ENCODE results near the gene PPP1R17. TPM values are rescaled to one million over a fixed set of nuclear protein-coding genes. Genes with fewer than 3 reads are reported as not detected.

The PPP1R17 gene
- total and polyA plus RNA-seq, 4 donors, result not detected

- Histone ChIP-seq H3K9ac (ENCODE audit: low read depth in 1 of 2, low read length in 2 of 2) (no peak overlapping the region), H3K27me3 (ENCODE audit: control insufficient read depth in 4 of 4, insufficient read depth in 4 of 4, low read length in 3 of 4) (peaks cover 0 to 4% (median 0%) of the 10 kb centered on the region in 4 donors), H3K9me3 (ENCODE audit: control insufficient read depth in 4 of 4, low read length in 3 of 4) (no peaks in the 10 kb centered on the region), H3K4me1 (ENCODE audit: control insufficient read depth in 4 of 4, insufficient read depth in 4 of 4, low read length in 3 of 4) (no peaks in the 10 kb centered on the region), H3K4me3 (ENCODE audit: low read depth in 1 of 3, low read length in 3 of 3) (no peak overlapping the region), H3K27ac (ENCODE audit: low read depth in 1 of 2, low read length in 2 of 2) (no peak overlapping the region), H3K36me3 (ENCODE audit: control insufficient read depth in 4 of 4, insufficient read depth in 3 of 4, low read depth in 1 of 4, low read length in 3 of 4) (no peaks in the 10 kb centered on the region)
- TF ChIP-seq NR2F2 (IDR thresholded peaks at IDR 0.05) (no peak), HNF4G (IDR thresholded peaks at IDR 0.05) (no peak), JUND (IDR thresholded peaks at IDR 0.05) (no peak), ZBTB33 (IDR thresholded peaks at IDR 0.05) (no peak), YY1 (IDR thresholded peaks at IDR 0.05) (no peak), EGR1 (IDR thresholded peaks at IDR 0.05; ENCODE audit: low read depth in 2 of 2) (no peak), SP1 (IDR thresholded peaks at IDR 0.05) (no peak), GABPA (IDR thresholded peaks at IDR 0.05 in 1 of 2, conservative IDR thresholded peaks at IDR 0.05 in 1 of 2) (no peak), TAF1 (conservative IDR thresholded peaks at IDR 0.05) (no peak), RAD21 (IDR thresholded peaks at IDR 0.05) (no peak), FOXA2 (IDR thresholded peaks at IDR 0.05) (no peak), FOXA1 (IDR thresholded peaks at IDR 0.05) (no peak), RXRA (IDR thresholded peaks at IDR 0.05) (no peak), HNF4A (conservative IDR thresholded peaks at IDR 0.05) (no peak)
- TF ChIP-seq, protein P1, sequence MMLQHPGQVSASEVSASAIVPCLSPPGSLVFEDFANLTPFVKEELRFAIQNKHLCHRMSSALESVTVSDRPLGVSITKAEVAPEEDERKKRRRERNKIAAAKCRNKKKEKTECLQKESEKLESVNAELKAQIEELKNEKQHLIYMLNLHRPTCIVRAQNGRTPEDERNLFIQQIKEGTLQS (IDR thresholded peaks at IDR 0.05), result no peak
- TF ChIP-seq, protein P2, sequence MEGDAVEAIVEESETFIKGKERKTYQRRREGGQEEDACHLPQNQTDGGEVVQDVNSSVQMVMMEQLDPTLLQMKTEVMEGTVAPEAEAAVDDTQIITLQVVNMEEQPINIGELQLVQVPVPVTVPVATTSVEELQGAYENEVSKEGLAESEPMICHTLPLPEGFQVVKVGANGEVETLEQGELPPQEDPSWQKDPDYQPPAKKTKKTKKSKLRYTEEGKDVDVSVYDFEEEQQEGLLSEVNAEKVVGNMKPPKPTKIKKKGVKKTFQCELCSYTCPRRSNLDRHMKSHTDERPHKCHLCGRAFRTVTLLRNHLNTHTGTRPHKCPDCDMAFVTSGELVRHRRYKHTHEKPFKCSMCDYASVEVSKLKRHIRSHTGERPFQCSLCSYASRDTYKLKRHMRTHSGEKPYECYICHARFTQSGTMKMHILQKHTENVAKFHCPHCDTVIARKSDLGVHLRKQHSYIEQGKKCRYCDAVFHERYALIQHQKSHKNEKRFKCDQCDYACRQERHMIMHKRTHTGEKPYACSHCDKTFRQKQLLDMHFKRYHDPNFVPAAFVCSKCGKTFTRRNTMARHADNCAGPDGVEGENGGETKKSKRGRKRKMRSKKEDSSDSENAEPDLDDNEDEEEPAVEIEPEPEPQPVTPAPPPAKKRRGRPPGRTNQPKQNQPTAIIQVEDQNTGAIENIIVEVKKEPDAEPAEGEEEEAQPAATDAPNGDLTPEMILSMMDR (IDR thresholded peaks at IDR 0.05; ENCODE audit: low read depth, low read length, missing input control), result no peak
- TF ChIP-seq, protein P3, sequence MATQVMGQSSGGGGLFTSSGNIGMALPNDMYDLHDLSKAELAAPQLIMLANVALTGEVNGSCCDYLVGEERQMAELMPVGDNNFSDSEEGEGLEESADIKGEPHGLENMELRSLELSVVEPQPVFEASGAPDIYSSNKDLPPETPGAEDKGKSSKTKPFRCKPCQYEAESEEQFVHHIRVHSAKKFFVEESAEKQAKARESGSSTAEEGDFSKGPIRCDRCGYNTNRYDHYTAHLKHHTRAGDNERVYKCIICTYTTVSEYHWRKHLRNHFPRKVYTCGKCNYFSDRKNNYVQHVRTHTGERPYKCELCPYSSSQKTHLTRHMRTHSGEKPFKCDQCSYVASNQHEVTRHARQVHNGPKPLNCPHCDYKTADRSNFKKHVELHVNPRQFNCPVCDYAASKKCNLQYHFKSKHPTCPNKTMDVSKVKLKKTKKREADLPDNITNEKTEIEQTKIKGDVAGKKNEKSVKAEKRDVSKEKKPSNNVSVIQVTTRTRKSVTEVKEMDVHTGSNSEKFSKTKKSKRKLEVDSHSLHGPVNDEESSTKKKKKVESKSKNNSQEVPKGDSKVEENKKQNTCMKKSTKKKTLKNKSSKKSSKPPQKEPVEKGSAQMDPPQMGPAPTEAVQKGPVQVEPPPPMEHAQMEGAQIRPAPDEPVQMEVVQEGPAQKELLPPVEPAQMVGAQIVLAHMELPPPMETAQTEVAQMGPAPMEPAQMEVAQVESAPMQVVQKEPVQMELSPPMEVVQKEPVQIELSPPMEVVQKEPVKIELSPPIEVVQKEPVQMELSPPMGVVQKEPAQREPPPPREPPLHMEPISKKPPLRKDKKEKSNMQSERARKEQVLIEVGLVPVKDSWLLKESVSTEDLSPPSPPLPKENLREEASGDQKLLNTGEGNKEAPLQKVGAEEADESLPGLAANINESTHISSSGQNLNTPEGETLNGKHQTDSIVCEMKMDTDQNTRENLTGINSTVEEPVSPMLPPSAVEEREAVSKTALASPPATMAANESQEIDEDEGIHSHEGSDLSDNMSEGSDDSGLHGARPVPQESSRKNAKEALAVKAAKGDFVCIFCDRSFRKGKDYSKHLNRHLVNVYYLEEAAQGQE (IDR thresholded peaks at IDR 0.05), result no peak
- TF ChIP-seq, protein P4, sequence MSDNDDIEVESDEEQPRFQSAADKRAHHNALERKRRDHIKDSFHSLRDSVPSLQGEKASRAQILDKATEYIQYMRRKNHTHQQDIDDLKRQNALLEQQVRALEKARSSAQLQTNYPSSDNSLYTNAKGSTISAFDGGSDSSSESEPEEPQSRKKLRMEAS (IDR thresholded peaks at IDR 0.05), result no peak
- DNase-seq (ENCODE audit: low spot score), result no peak
- 61% methylated on average over 5 of the region's 5 CpGs for WGBS
Observed at GRCh38 chr7:31663072-31663471, 23.9 kb upstream of the PPP1R17 start.

Data from liver (tissue), 9 donors.